ENCODE measurements around the gene ARSB.

The ARSB gene

DNA sequence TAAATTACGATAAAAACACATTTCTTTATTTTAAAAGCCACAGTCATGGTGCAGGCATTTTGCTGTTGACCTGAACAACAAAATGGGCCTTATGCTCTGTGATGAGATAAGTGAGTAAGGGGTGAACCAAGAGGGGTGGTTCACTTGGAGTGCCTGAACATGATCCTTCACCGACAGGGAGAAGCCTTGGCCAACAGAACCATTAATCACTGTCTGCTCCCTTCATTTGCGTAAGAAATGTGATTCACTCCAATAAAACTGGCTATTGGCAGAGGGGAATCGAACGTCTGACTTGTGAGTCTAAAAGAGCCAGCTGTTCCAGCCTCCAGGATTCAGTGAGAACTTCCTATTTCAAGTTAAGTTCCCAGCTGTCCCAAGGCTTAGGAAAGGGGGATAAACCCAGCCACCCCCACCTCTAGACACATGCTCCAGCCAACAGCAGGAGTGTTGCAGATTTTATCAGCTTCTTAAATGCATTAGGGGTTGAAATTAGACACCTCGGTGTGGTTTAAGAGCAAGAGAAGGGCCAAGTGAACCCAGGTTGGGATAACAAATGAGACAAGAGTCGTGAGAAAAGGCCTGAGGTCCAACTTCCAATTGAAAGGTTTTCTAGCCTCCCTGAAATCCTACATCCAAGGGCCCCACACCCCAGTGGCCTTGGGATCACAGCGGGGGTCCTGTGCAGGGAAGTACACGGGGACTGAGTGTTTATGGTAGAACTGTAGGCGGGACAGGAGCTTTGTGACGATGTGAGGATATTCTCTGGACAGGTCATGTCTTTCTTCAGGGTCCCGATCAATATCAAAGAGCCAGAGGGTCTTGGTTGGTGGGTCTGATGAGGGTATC lies 205.1 kb downstream of the ARSB start:
- H3K27ac ChIP-seq = no peak overlapping the region
- no peak for TF ChIP-seq Cebpa-rat (IDR thresholded peaks at IDR 0.05)
- peaks cover 0 to 14% (median 0%) of the 10 kb centered on the region in 11 experiments; a peak in 3 of 22 replicates for H3K9me3 ChIP-seq (replicated peaks in 1 of 11)
- H3K9ac ChIP-seq = no peak overlapping the region
- no peaks in the 10 kb centered on the region for H4K20me1 ChIP-seq
- no peaks in the 10 kb centered on the region for H3K4me1 ChIP-seq
- peaks cover 10 to 55% (median 38%) of the 10 kb centered on the region in 11 experiments; a peak in 20 of 22 replicates for H3K36me3 ChIP-seq
- H3K27me3 ChIP-seq = no peaks in the 10 kb centered on the region
- no peak overlapping the region for H3K4me2 ChIP-seq
- H3K4me3 ChIP-seq = no peak overlapping the region

DNA sequence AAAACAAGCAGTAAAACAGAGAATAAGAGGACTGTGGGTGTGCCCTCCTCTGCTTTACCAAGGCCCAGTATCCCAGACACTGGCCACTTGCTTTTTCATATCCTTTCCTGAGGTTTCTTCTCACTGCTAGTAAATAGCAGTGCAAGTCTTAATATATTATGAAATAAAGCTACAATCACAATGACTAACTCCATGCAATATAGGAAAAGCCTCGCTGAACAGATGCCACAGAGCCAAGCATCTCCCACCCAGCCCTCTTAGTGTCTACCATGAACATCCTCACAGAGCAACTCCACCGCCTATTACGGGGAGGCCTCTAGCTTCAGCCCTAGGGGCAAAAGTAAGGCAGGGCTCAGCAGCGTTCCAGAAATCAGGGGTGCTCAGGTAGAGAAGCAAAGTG lies 205.8 kb downstream of the ARSB start:
- Histone ChIP-seq H3K9ac (no peak overlapping the region), H3K36me3 (peaks cover 10 to 61% (median 38%) of the 10 kb centered on the region in 11 experiments; a peak in 20 of 22 replicates), H4K20me1 (no peaks in the 10 kb centered on the region), H3K4me3 (no peak overlapping the region), H3K4me2 (no peak overlapping the region), H3K27me3 (no peaks in the 10 kb centered on the region), H3K27ac (no peak overlapping the region), H3K9me3 (replicated peaks in 1 of 11) (peaks cover 0 to 7% (median 0%) of the 10 kb centered on the region in 11 experiments; a peak in 2 of 22 replicates), H3K4me1 (no peaks in the 10 kb centered on the region)
- TF ChIP-seq Cebpa-rat (IDR thresholded peaks at IDR 0.05) = no peak

DNA sequence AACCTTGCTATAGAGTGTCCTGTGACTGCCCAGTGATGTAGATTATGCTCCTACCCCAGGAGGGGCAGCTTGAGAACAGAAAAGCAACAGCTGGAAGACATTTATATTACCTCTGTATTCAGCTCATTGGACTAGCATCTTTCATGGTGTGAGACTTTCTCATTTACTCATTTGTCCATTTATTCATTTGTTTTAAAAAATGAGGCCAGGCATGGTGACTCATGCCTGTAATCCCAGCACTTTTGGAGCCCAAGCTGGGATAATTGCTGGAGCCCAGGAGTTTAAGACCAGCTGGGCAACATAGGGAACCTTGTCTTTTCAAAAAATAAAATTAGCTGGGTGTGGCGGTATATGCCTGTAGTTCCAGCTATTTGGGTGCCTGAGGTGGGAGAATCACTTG lies 206.6 kb downstream of the ARSB start:
- TF ChIP-seq Cebpa-rat (IDR thresholded peaks at IDR 0.05) = no peak
- Histone ChIP-seq H3K36me3 (peaks cover 10 to 63% (median 38%) of the 10 kb centered on the region in 11 experiments; a peak in 20 of 22 replicates), H3K9me3 (replicated peaks in 1 of 11) (peaks cover 0 to 4% (median 0%) of the 10 kb centered on the region in 11 experiments; a peak in 2 of 22 replicates), H3K27ac (no peak overlapping the region), H3K27me3 (no peaks in the 10 kb centered on the region), H3K4me1 (no peaks in the 10 kb centered on the region), H3K9ac (no peak overlapping the region), H3K4me3 (no peak overlapping the region), H4K20me1 (no peaks in the 10 kb centered on the region), H3K4me2 (no peak overlapping the region)

DNA sequence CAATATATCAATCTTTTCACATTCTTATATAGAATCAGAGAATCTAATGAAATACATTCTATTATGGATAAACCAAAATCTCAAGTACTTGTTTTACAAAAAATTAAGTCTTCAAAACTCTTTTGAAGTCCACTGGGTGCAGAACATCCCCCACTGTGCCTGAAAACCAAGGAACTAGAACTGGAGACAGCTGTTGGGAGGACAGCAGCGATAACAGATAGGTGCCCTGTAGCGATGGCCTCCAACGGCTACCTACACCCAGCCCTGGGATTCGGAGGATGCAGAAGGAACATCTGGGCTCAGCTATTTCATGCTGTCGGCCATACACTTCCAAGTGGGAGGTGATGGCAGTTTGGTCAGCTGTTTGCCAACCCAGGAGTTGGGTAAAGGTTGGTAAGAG lies 207.2 kb downstream of the ARSB start:
- Histone ChIP-seq H3K9me3 (replicated peaks in 1 of 11) (peaks cover 0 to 4% (median 0%) of the 10 kb centered on the region in 11 experiments; a peak in 2 of 22 replicates), H3K36me3 (peaks cover 10 to 63% (median 38%) of the 10 kb centered on the region in 11 experiments; a peak in 20 of 22 replicates), H3K27ac (no peak overlapping the region), H3K4me3 (no peak overlapping the region), H3K4me1 (no peaks in the 10 kb centered on the region; a peak in 1 of 20 replicates), H3K27me3 (no peaks in the 10 kb centered on the region), H4K20me1 (no peaks in the 10 kb centered on the region), H3K9ac (no peak overlapping the region), H3K4me2 (no peak overlapping the region)
- TF ChIP-seq Cebpa-rat (IDR thresholded peaks at IDR 0.05) = no peak

DNA sequence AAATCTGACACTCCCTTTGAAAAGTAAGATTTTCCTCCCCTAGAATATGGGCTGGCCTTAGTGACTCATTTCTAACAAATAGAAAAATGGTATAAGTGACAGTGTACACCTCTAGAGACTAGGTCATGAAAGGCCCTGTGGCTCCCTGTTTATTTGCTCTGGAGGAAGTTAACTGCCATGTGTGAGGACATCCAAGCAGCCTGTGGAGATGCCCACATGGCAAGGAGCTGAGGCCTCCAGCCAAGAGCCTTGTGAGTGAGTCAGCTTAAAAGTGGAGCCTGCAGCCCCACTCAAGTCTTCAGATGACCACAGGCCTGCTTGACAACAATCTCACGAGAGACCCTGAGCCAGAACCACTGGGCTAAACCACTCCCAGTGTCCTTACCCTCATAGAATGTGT lies 208.5 kb downstream of the ARSB start:
- H3K4me1 ChIP-seq = peaks cover 4 to 12% (median 7%) of the 10 kb centered on the region in 10 experiments; a peak in 16 of 20 replicates
- no peak overlapping the region for H3K27ac ChIP-seq
- no peak overlapping the region for H3K4me3 ChIP-seq
- H3K36me3 ChIP-seq = peaks cover 10 to 58% (median 35%) of the 10 kb centered on the region in 11 experiments; a peak in 20 of 22 replicates
- TF ChIP-seq Cebpa-rat (IDR thresholded peaks at IDR 0.05) = no peak
- H3K27me3 ChIP-seq = no peaks in the 10 kb centered on the region
- no peak overlapping the region for H3K9ac ChIP-seq
- peaks cover 0 to 4% (median 0%) of the 10 kb centered on the region in 11 experiments; a peak in 2 of 22 replicates for H3K9me3 ChIP-seq (replicated peaks in 1 of 11)
- no peak overlapping the region for H3K4me2 ChIP-seq
- no peaks in the 10 kb centered on the region for H4K20me1 ChIP-seq

DNA sequence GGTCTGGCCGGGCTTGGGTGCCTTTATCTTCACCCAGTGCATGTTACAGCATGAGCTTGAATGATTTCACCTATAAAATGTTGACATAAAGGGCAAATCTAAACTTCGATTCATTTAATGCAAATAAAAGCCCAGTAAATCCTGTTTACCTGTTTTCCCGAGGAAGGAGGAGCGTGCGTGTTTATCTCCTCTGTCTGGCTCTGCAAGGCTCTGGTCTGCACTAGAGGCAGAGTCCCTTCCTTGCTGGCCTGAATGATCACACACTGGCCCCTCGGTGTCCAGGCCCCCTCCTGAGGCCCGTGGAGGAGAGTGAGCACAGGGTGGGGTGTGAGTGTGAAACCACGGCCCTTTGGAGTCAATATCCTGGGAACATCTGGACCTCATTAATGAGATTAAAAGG lies 211.5 kb downstream of the ARSB start:
- peaks cover 0 to 4% (median 0%) of the 10 kb centered on the region in 11 experiments; a peak in 2 of 22 replicates for H3K9me3 ChIP-seq (replicated peaks in 1 of 11)
- TF ChIP-seq Cebpa-rat (IDR thresholded peaks at IDR 0.05) = no peak
- no peak overlapping the region for H3K4me3 ChIP-seq
- H3K9ac ChIP-seq = no peak overlapping the region
- peaks cover 6 to 23% (median 10%) of the 10 kb centered on the region in 10 experiments; a peak in 16 of 20 replicates for H3K4me1 ChIP-seq
- H3K36me3 ChIP-seq = peaks cover 0 to 28% (median 7%) of the 10 kb centered on the region in 11 experiments; a peak in 8 of 22 replicates
- H3K4me2 ChIP-seq = no peak overlapping the region
- H3K27me3 ChIP-seq = no peaks in the 10 kb centered on the region
- no peak overlapping the region for H3K27ac ChIP-seq
- H4K20me1 ChIP-seq = no peaks in the 10 kb centered on the region

DNA sequence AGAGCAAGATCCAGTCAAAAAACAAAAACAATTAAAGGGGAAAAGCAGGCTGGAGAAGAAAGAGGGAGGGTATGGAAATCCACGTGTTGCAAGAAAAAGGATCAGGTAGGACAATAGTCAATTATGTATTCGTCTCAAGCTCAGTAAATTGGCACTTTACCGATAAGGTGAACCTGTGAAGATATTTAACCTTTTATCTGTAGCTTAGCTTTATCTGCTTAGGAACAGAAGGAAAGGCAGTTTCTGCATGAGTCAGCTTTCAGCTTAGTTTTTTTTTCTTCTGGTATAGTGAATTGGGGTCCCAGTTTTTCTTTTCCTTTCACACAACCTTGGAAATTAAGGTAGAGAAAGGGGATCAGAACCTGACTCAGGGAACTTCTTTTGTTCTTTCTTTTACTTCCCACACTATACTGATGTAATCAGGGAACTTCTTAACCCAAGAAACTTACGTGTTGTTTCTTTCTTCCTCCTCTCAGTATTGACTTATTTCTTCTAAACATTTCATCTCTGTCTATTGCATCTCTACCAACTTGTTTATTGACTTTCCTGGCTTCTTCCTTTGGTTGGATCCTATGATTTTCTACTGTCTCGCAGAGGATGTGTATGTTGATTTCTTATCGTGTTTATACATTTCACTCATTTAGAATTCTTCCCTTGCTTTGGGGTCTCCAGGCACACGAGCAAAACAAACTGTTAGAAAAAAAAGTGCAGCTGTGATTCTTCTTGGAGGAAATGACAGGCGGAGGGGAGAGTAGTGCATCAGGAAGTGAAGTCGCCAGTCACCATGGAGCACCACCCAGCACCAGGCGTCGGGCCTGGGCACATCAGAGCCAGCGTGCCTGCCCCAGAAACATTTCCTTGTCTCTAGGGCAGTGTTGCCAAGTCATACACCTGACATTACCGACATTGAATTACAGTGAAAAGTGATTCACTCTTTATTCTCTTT lies 213.6 kb downstream of the ARSB start:
- Histone ChIP-seq H4K20me1 (no peaks in the 10 kb centered on the region), H3K36me3 (peaks cover 0 to 12% (median 0%) of the 10 kb centered on the region in 11 experiments; a peak in 3 of 22 replicates), H3K27me3 (no peaks in the 10 kb centered on the region), H3K9me3 (replicated peaks in 1 of 11) (no peaks in the 10 kb centered on the region), H3K9ac (peak overlapping the region in 2 of 11 experiments; percentile 11 to 39; a peak in 1 of 22 replicates), H3K4me1 (peaks cover 6 to 23% (median 10%) of the 10 kb centered on the region in 10 experiments; a peak in 16 of 20 replicates), H3K4me2 (peak overlapping the region in 10 of 11 experiments; percentile 13 to 69 (median 44); a peak in 15 of 22 replicates), H3K4me3 (no peak overlapping the region), H3K27ac (peak overlapping the region in 4 of 11 experiments; percentile 8 to 56 (median 32); a peak in 8 of 22 replicates)
- no peak for TF ChIP-seq Cebpa-rat (IDR thresholded peaks at IDR 0.05)

DNA sequence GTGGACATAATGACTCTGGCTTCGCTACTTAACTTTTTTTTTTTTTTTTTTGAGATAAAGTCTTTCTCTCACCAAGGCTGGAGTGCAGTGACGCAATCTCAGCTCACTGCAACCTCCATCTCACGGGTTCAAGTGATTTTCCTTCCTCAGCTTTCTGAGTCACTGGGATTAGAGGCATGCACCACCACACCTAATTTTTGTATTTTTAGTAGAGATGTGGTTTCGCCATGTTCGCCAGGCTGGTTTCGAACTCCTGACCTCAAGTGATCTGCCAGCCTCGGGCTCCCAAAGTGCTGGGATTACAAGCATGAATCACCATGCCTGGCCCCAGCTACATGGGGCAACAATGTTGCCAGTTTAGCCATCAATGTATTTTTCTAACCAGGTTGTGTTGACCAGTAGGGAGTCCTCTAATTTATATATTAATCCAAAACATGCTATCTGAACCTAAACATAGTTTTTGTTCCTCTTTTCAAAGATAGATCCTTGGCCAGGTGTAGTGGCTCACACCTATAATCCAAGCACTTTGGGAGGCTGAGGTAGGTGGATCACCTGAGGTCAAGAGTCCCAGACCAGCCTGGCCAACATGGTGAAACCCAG lies 216.2 kb downstream of the ARSB start:
- no peaks in the 10 kb centered on the region for H4K20me1 ChIP-seq
- peaks cover 6 to 28% (median 10%) of the 10 kb centered on the region in 10 experiments; a peak in 16 of 20 replicates for H3K4me1 ChIP-seq

More for the DNA sequence above, 216.2 kb downstream of the ARSB start:
- H3K9ac ChIP-seq = no peak overlapping the region
- H3K4me3 ChIP-seq = no peak overlapping the region
- H3K27me3 ChIP-seq = no peaks in the 10 kb centered on the region
- TF ChIP-seq Cebpa-rat (IDR thresholded peaks at IDR 0.05) = no peak
- H3K4me2 ChIP-seq = no peak overlapping the region
- H3K27ac ChIP-seq = no peak overlapping the region
- no peaks in the 10 kb centered on the region for H3K9me3 ChIP-seq (replicated peaks in 1 of 11)
- H3K36me3 ChIP-seq = peaks cover 0 to 6% (median 0%) of the 10 kb centered on the region in 11 experiments; a peak in 3 of 22 replicates
